Upper lobe of right lung (tissue), 1 donor: ENCODE data around the gene C5orf47. TPM values are rescaled to one million over a fixed set of nuclear protein-coding genes. Genes with fewer than 3 reads are reported as not detected.

Source experiments
- ATAC-seq: fragments of 200-7000 bp; cut with Tn5 transposase; one replicate; pipeline ENCODE4 v1.9.1; 2020; ENCODE audit warnings: mild to moderate bottlenecking, moderate library complexity
- DNase-seq: peaks from one replicate; pipeline ENCODE4 v3.0.0-alpha.2; 2020
- H3K27ac ChIP-seq: fragments of 200-600 bp; one replicate; pipeline ENCODE4 v1.8.0; 2022
- H3K27me3 ChIP-seq: fragments of 200-600 bp; one replicate; pipeline ENCODE4 v1.8.0; 2022; ENCODE audit warnings: mild to moderate bottlenecking
- H3K36me3 ChIP-seq: fragments of 200-600 bp; one replicate; pipeline ENCODE4 v1.8.0; 2022
- H3K4me1 ChIP-seq: fragments of 200-600 bp; one replicate; pipeline ENCODE4 v1.8.0; 2022
- H3K4me3 ChIP-seq: fragments of 200-600 bp; one replicate; pipeline ENCODE4 v1.8.0; 2022; ENCODE audit warnings: mild to moderate bottlenecking
- H3K9me3 ChIP-seq: fragments of 200-600 bp; one replicate; pipeline ENCODE4 v1.8.0; 2022
- intact Hi-C: fragments of 100-400 bp; cut with DNase I; formaldehyde crosslinking; loops from one replicate; pipeline ENCODE4 v1.11.0; 2022
- total RNA-seq: library from RNA; stranded (reverse); fragmentation: NEBNext Ultra II Directional; extraction: Animal tissue kit (Norgen Biotek cat#: 25700); gene quantifications from one replicate; pipeline ENCODE4 v1.2.1, GENCODE V29; 2021
- TF ChIP-seq, protein P1 (sequence below): fragments of 200-600 bp; IDR thresholded peaks from one replicate; pipeline ENCODE4 v1.8.0; 2022; ENCODE audit warnings: antibody characterized with exemption
- donor health status: DM: no; HTN: yes; CAD: no; lungs with severe emphysema.

The C5orf47 gene
- total RNA-seq, 1 donor from 2014 or later: not detected

DNA sequence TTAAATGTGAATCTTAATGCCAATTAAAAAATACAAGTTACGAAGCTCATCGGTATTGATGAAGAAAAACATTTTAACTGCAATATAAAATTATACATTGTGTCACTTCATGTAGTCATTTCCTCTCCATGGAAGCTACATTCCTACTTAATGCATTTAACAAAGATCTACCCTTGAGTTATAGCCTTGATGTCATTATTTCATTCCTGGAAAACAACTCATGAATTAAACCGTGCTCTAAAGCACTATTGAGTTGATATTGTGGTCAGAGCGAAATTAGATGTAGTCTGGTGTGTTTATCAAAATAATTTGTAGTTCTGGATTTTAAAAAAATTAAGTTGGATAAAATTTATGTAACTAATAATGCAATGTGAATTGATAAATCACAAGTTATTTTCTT is 11.1 kb downstream of the C5orf47 start:
- Histone ChIP-seq H3K27me3 (peaks cover 4% of the 10 kb centered on the region), H3K36me3 (no peaks in the 10 kb centered on the region), H3K4me1 (no peaks in the 10 kb centered on the region), H3K9me3 (no peaks in the 10 kb centered on the region), H3K4me3 (no peak overlapping the region), H3K27ac (no peak overlapping the region)
- intact Hi-C loops: no loop called here
- ATAC-seq (no peak), DNase-seq (no peak)
- TF ChIP-seq, protein P1, sequence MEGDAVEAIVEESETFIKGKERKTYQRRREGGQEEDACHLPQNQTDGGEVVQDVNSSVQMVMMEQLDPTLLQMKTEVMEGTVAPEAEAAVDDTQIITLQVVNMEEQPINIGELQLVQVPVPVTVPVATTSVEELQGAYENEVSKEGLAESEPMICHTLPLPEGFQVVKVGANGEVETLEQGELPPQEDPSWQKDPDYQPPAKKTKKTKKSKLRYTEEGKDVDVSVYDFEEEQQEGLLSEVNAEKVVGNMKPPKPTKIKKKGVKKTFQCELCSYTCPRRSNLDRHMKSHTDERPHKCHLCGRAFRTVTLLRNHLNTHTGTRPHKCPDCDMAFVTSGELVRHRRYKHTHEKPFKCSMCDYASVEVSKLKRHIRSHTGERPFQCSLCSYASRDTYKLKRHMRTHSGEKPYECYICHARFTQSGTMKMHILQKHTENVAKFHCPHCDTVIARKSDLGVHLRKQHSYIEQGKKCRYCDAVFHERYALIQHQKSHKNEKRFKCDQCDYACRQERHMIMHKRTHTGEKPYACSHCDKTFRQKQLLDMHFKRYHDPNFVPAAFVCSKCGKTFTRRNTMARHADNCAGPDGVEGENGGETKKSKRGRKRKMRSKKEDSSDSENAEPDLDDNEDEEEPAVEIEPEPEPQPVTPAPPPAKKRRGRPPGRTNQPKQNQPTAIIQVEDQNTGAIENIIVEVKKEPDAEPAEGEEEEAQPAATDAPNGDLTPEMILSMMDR: no peak

GRCh38 chr5:174003795-174004194 is 14.8 kb downstream of the C5orf47 start:
- H3K4me3 ChIP-seq: no peak overlapping the region
- H3K9me3 ChIP-seq: no peaks in the 10 kb centered on the region
- H3K27ac ChIP-seq: no peak overlapping the region
- intact Hi-C loops: no loop called here
- TF ChIP-seq, protein P1: no peak
- peaks cover 4% of the 10 kb centered on the region for H3K27me3 ChIP-seq
- no peaks in the 10 kb centered on the region for H3K36me3 ChIP-seq
- H3K4me1 ChIP-seq: no peaks in the 10 kb centered on the region
- no peak for ATAC-seq
- DNase-seq: no peak

DNA sequence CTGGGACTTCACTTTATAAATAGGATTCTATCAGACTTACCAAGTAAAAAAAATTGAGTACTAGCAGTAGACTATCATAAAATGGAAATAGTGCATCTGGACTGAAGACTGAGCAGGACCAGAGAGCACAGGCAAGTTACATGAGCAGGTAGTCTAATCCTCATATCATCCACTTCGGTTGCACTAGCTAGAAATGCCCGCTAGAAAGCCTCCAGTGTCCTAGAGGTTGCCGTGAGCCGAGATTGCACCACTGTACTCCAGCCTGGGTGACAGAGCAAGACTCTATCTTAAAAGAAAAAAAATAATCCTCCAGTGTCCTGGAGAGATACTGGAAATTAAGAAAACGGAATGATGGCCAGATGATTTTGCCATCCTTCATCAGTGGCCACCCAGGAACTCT is 20.0 kb downstream of the C5orf47 start:
- intact Hi-C loops: no loop called here
- Histone ChIP-seq H3K4me1 (no peaks in the 10 kb centered on the region), H3K27me3 (no peaks in the 10 kb centered on the region), H3K27ac (no peak overlapping the region), H3K4me3 (no peak overlapping the region), H3K36me3 (no peaks in the 10 kb centered on the region), H3K9me3 (no peaks in the 10 kb centered on the region)
- TF ChIP-seq, protein P1: no peak
- no peak for ATAC-seq
- DNase-seq: no peak

- no peaks in the 10 kb centered on the region for H3K27me3 ChIP-seq
- DNase-seq (no peak), ATAC-seq (no peak)
- intact Hi-C loops: no loop called here
- no peaks in the 10 kb centered on the region for H3K36me3 ChIP-seq
- H3K27ac ChIP-seq: no peak overlapping the region
- H3K4me1 ChIP-seq: no peaks in the 10 kb centered on the region
- no peaks in the 10 kb centered on the region for H3K9me3 ChIP-seq
- TF ChIP-seq, protein P1: no peak
- H3K4me3 ChIP-seq: no peak overlapping the region
Observed at GRCh38 chr5:174010365-174010764, 21.4 kb downstream of the C5orf47 start.

GRCh38 chr5:174011441-174011840 is 22.5 kb downstream of the C5orf47 start:
- intact Hi-C loops: no loop called here
- ATAC-seq (no peak), DNase-seq (no peak)
- Histone ChIP-seq H3K4me3 (no peak overlapping the region), H3K36me3 (no peaks in the 10 kb centered on the region), H3K9me3 (no peaks in the 10 kb centered on the region), H3K27me3 (no peaks in the 10 kb centered on the region), H3K4me1 (no peaks in the 10 kb centered on the region), H3K27ac (no peak overlapping the region)
- TF ChIP-seq, protein P1: no peak
